PC-9 (cell line): Measurements from ENCODE around the gene ETNK1. TPM values are rescaled to one million over a fixed set of nuclear protein-coding genes. Genes with fewer than 3 reads are reported as not detected.
A peak's percentile ranks its signal among the peaks of the same experiment; 100 is the strongest.
"Not testable (repeated sequence)": the region's sequence is repeated elsewhere in the genome, so short reads cannot be mapped to it uniquely, and the experiment has no call there.

Experiments
- BruUV-seq: library from RNA; stranded (reverse); fragments of 400-500 nt; replicated peaks from 2 replicates; lab custom pipeline; 2021; lab: Mats Ljungman, UMichigan
- CTCF ChIA-PET: fragments of 300-600 bp; sonication (Branson Sonifier 250); formaldehyde crosslinking; loops from one replicate; lab custom pipeline; 2022; ENCODE audit warnings: antibody characterized with exemption; lab: Charles Lee
- POLR2A ChIA-PET: fragments of 300-600 bp; sonication (Branson Sonifier 250); formaldehyde crosslinking; loops from one replicate; lab custom pipeline; 2022; ENCODE audit warnings: antibody characterized with exemption; ENCODE audit not compliant: unreplicated experiment; lab: Charles Lee
- DNase-seq, 2 experiments: peaks; one replicate each; pipeline versions ENCODE4 v3.0.0 to v3.0.0-alpha.2; 2015 to 2022; ENCODE audit warnings: mixed read lengths in 1 of 2
- H2AFZ ChIP-seq: fragments of 200-600 bp; sonication (generic); 2 replicates; pipeline ENCODE4 v1.8.1; 2017; ENCODE audit warnings: antibody characterized with exemption
- H3F3A ChIP-seq: fragments of 200-600 bp; sonication (generic); 2 replicates; pipeline ENCODE4 v1.8.1; 2017; ENCODE audit warnings: antibody characterized with exemption, mild to moderate bottlenecking, low read depth; ENCODE audit not compliant: insufficient read depth
- H3K27ac ChIP-seq: fragments of 200-600 bp; sonication (generic); 2 replicates; pipeline ENCODE4 v1.6.1; 2016; ENCODE audit warnings: mixed run types
- H3K27me3 ChIP-seq: fragments of 200-600 bp; sonication (generic); 2 replicates; pipeline ENCODE4 v1.6.1; 2016; ENCODE audit warnings: low read depth, mixed run types; ENCODE audit not compliant: insufficient read depth
- H3K36me3 ChIP-seq: fragments of 200-600 bp; sonication (generic); 2 replicates; pipeline ENCODE4 v1.6.1; 2016; ENCODE audit warnings: low read depth, mixed run types
- H3K4me1 ChIP-seq: fragments of 200-600 bp; sonication (generic); replicated peaks from 2 replicates; pipeline ENCODE4 v1.6.1; 2016; ENCODE audit warnings: mixed run types; ENCODE audit not compliant: insufficient read depth
- H3K4me2 ChIP-seq: fragments of 200-600 bp; sonication (generic); 2 replicates; pipeline ENCODE4 v1.6.1; 2017; ENCODE audit warnings: mixed run types
- H3K4me3 ChIP-seq: fragments of 200-600 bp; sonication (generic); 2 replicates; pipeline ENCODE4 v1.6.1; 2016; ENCODE audit warnings: mixed run types
- H3K79me2 ChIP-seq: fragments of 200-600 bp; sonication (generic); 2 replicates; pipeline ENCODE4 v1.6.1; 2017; ENCODE audit warnings: low read depth, mixed run types
- H3K9me2 ChIP-seq: fragments of 200-600 bp; sonication (generic); 2 replicates; pipeline ENCODE4 v1.8.1; 2017; ENCODE audit warnings: mild to moderate bottlenecking; ENCODE audit not compliant: insufficient read depth
- H3K9me3 ChIP-seq: fragments of 200-600 bp; sonication (generic); 2 replicates; pipeline ENCODE4 v1.8.1; 2016; ENCODE audit warnings: low read depth; ENCODE audit not compliant: insufficient read depth
- H4K20me1 ChIP-seq: fragments of 200-600 bp; sonication (generic); 2 replicates; pipeline ENCODE4 v1.8.1; 2017; ENCODE audit not compliant: insufficient read depth
- EZH2 ChIP-seq: fragments of 200-600 bp; sonication (generic); IDR thresholded peaks from 2 replicates; pipeline ENCODE4 v1.8.0; 2017; ENCODE audit warnings: antibody characterized with exemption, low read depth
- intact Hi-C: fragments of 100-400 bp; cut with micrococcal nuclease; formaldehyde crosslinking; loops from one replicate; pipeline ENCODE4 v1.10.0; 2022; ENCODE audit not compliant: unreplicated experiment
- total RNA-seq: library from RNA; stranded (reverse); gene quantifications from 2 replicates; pipeline ENCODE4 v1.2.3, GENCODE V29; 2021
- TF ChIP-seq, protein P1 (sequence below): fragments of 200-600 bp; sonication (generic); conservative IDR thresholded peaks from 2 replicates; pipeline ENCODE4 v1.6.1; 2017; ENCODE audit warnings: mixed run types, antibody characterized with exemption, mild to moderate bottlenecking, moderate library complexity

ETNK1 gene
- total RNA-seq, 1 experiment from 2014 or later, result 87.9 TPM

DNA sequence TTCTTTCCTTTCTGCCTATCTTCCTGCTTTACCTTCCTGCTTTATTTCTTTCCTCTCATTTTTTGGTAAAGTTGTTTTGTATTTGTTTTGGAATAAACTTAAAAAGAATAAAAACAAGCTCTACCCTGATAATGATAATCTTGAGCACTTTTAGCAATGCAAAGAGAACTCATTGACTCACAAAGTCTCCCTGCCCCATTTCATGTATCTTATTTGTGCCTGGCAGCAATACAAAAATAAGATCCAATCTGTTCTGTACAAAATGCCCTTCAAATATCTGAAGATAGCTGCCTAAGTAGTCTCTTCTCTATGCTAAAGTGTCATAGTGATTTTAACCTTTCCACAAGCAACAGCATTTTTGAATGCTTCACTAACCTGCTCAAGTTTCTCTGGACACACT, 31.1 kb upstream of the ETNK1 start:
- no peaks in the 10 kb centered on the region for H4K20me1 ChIP-seq
- H3K9me2 ChIP-seq, result no peaks in the 10 kb centered on the region
- H3K4me1 ChIP-seq, result no peaks in the 10 kb centered on the region
- H3K27me3 ChIP-seq, result no peaks in the 10 kb centered on the region
- no peaks in the 10 kb centered on the region for H3K79me2 ChIP-seq
- no peaks in the 10 kb centered on the region for H3F3A ChIP-seq
- no peak overlapping the region for H3K27ac ChIP-seq
- ChIA-PET POLR2A (interaction anchor here (0.6 kb wide), 1 partner anchor 1056 kb away, joined by 4 read pairs; no protein-coding TSS in a partner anchor), CTCF (no interaction called here)
- no peaks in the 10 kb centered on the region for H3K9me3 ChIP-seq
- DNase-seq, result no peak
- H3K4me3 ChIP-seq, result no peak overlapping the region
- intact Hi-C loops, result no loop called here
- no TSS peak for BruUV-seq
- H3K36me3 ChIP-seq, result no peaks in the 10 kb centered on the region
- H3K4me2 ChIP-seq, result no peak overlapping the region
- TF ChIP-seq, protein P1, sequence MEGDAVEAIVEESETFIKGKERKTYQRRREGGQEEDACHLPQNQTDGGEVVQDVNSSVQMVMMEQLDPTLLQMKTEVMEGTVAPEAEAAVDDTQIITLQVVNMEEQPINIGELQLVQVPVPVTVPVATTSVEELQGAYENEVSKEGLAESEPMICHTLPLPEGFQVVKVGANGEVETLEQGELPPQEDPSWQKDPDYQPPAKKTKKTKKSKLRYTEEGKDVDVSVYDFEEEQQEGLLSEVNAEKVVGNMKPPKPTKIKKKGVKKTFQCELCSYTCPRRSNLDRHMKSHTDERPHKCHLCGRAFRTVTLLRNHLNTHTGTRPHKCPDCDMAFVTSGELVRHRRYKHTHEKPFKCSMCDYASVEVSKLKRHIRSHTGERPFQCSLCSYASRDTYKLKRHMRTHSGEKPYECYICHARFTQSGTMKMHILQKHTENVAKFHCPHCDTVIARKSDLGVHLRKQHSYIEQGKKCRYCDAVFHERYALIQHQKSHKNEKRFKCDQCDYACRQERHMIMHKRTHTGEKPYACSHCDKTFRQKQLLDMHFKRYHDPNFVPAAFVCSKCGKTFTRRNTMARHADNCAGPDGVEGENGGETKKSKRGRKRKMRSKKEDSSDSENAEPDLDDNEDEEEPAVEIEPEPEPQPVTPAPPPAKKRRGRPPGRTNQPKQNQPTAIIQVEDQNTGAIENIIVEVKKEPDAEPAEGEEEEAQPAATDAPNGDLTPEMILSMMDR, result no peak
- no peak for TF ChIP-seq EZH2
- no peak overlapping the region for H2AFZ ChIP-seq

DNA sequence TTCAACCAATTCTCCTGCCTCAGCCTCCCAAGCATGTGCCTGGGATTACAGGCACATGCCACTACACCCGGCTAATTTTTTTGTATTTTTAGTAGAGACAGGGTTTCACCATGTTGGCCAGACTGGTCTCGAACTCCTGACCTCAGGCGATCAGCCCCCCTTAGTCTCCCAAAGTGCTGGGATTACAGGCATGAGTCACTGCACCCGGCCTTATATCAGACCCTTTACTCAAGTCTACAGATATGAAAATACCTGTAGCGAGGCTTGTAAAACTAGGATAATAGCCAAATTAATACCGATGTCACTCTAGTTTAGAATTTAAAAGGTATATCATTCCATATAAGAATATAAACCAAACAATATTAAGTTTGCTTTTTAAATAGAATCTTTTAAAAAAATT, 27.4 kb upstream of the ETNK1 start:
- H3K4me2 ChIP-seq, CTCF ChIA-PET, H4K20me1 ChIP-seq, H3K4me1 ChIP-seq, H3F3A ChIP-seq, intact Hi-C loops, H3K9me3 ChIP-seq, H3K27me3 ChIP-seq, H3K27ac ChIP-seq, H3K9me2 ChIP-seq, H3K4me3 ChIP-seq, H2AFZ ChIP-seq, DNase-seq, H3K36me3 ChIP-seq, BruUV-seq, H3K79me2 ChIP-seq: not testable (repeated sequence)
- POLR2A ChIA-PET, result interaction anchor here (0.7 kb wide), 1 partner anchor 100 kb away, joined by 7 read pairs; no protein-coding TSS in a partner anchor

DNA sequence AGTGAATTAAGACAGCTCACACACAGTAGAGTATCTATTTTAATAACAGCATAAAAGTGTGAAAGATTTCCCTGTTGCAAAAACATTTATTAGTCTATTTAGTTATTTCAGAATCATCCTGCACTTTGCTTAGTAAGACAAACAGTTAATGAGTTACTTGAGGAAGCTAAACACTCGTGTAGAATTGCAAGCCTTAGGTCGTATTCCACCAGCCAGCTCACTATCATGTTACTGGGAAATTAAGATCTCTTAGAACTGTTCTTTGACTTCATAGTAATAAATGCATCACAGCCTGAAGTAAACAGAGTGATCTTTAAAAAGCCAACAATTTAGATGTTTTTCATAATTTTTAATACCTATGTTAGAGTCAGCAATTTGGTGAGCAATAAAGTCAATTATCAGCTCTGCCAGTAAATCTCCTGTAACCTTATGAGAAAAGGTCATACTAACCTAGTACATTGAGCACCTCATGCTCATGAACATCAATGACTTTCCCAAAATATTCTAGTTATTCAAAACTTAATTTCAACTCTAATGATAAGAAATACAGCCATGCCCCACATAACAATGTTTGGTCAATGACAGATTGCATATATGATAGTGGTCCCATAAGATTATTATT, 26.7 kb upstream of the ETNK1 start:
- Histone ChIP-seq H3K79me2 (no peaks in the 10 kb centered on the region), H3K9me2 (no peaks in the 10 kb centered on the region), H3K27ac (no peak overlapping the region), H4K20me1 (no peaks in the 10 kb centered on the region), H2AFZ (0 out of 2 replicates have a peak overlapping the region, but pooled peaks have one; percentile 49), H3K9me3 (no peaks in the 10 kb centered on the region), H3K4me1 (no peaks in the 10 kb centered on the region), H3K27me3 (no peaks in the 10 kb centered on the region), H3K4me3 (no peak overlapping the region), H3K4me2 (no peak overlapping the region), H3F3A (no peaks in the 10 kb centered on the region), H3K36me3 (no peaks in the 10 kb centered on the region)
- ChIA-PET POLR2A (interaction anchor here (0.7 kb wide), 1 partner anchor 100 kb away, joined by 7 read pairs; no protein-coding TSS in a partner anchor), CTCF (no interaction called here)
- intact Hi-C loops, result no loop called here
- DNase-seq, result no peak
- TF ChIP-seq, protein P1, result no peak
- TF ChIP-seq EZH2, result no peak
- no TSS peak for BruUV-seq

DNA sequence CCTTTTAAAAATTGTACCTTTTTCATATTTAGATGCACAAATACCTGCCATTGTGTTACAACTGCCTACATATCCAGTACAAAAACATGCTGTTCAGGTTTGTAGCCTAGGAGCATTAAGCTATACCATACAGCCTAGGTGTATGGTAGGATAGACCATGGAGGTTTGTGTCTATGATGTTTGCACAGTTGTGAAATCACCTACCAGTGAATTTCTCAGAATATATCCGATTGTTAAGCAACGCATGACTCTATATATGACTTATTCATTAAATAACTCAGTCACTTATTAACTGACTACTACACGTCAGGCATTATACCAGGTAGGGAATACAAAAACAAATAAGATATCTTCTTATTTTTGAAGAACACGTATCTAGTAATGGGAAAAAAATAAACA, 26.2 kb upstream of the ETNK1 start:
- H3K27ac ChIP-seq, result no peak overlapping the region
- DNase-seq, result no peak
- H3K36me3 ChIP-seq, result no peaks in the 10 kb centered on the region
- intact Hi-C loops, result no loop called here
- ChIA-PET CTCF (no interaction called here), POLR2A (no interaction called here)
- no peaks in the 10 kb centered on the region for H3K9me3 ChIP-seq
- no peak for TF ChIP-seq EZH2
- TF ChIP-seq, protein P1, result no peak
- no peaks in the 10 kb centered on the region for H3K27me3 ChIP-seq
- no peak overlapping the region for H3K4me3 ChIP-seq
- BruUV-seq, result no TSS peak
- H2AFZ ChIP-seq, result no peak overlapping the region
- no peaks in the 10 kb centered on the region for H4K20me1 ChIP-seq
- H3F3A ChIP-seq, result no peaks in the 10 kb centered on the region
- H3K4me1 ChIP-seq, result no peaks in the 10 kb centered on the region
- no peaks in the 10 kb centered on the region for H3K9me2 ChIP-seq
- no peaks in the 10 kb centered on the region for H3K79me2 ChIP-seq
- H3K4me2 ChIP-seq, result no peak overlapping the region
